Activated T-cell treated with anti-CD3 and anti-CD28 coated beads, Interleukin-2, amount 50 U/mL, for 4 hours (primary cell): ENCODE results near the gene CD2BP2. TPM values are rescaled to one million over a fixed set of nuclear protein-coding genes. Genes with fewer than 3 reads are reported as not detected.
"Not testable (repeated sequence)": the region's sequence is repeated elsewhere in the genome, so short reads cannot be mapped to it uniquely, and the experiment has no call there.

Experiments used
- ATAC-seq, 2 donors: fragments of 200-7000 bp; cut with Tn5 transposase; one replicate each; pipeline ENCODE4 v1.10.0; 2021
- DNase-seq: peaks from one replicate; pipeline ENCODE4 v3.0.0-alpha.2; 2020
- H3K27me3 Mint-ChIP-seq: one replicate; pipeline ENCODE4 v1.8.0; 2021; ENCODE audit warnings: low read depth, mixed read lengths
- H3K36me3 Mint-ChIP-seq: one replicate; pipeline ENCODE4 v1.8.0; 2022; ENCODE audit warnings: mixed read lengths; ENCODE audit not compliant: insufficient read depth
- H3K4me1 Mint-ChIP-seq: one replicate; pipeline ENCODE4 v1.8.0; 2021; ENCODE audit warnings: low read depth, mixed read lengths
- H3K4me3 Mint-ChIP-seq: one replicate; pipeline ENCODE4 v1.8.0; 2021; ENCODE audit warnings: mild to moderate bottlenecking, moderate library complexity, mixed read lengths
- H3K9me3 Mint-ChIP-seq: one replicate; pipeline ENCODE4 v1.8.0; 2021; ENCODE audit warnings: mixed read lengths
- total RNA-seq, 3 donors: library from RNA; stranded (reverse); gene quantifications; one replicate each; pipeline ENCODE4 v1.2.1, GENCODE V29; 2021

The CD2BP2 gene
- total RNA-seq, 3 donors from 2014 or later, result 95.2 to 97.2 (median 96.8) TPM

DNA sequence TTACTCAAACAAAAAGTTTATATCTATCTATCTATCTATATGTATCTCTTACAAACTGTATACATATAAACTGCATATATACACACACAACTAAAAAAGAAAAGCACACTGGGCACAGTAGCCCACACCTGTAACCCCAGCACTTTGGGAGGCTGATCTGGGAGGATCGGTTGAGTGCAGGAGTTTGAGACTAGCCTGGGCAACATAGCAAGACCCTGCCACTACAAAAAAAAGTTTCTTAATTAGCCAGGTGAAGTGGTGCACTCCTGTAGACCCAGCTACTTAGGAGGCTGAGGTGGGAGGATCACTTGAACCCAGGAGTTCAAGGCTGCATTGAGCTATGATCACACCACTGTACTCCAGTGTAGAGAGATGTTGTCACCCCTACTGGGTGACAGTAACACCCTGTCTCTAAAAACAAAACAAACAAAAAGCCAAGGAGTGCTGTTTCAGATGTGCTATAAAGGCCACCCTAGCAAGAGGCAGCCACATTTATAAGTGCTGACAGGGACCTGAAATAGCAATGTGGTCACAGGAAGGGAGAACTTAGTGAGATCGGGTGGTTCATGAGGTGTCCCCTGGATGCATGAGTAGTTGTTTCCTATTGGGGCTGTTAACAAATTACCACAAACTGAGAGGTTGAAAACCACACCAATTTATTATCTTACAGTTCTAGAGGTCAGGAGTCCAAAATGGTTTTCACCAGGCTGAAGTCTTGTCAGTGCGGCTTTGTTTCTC lies 4.8 kb downstream of the CD2BP2 start:
- H3K36me3 Mint-ChIP-seq, result peaks cover 26% of the 10 kb centered on the region
- H3K4me3 Mint-ChIP-seq, result no peak overlapping the region
- peaks cover 42% of the 10 kb centered on the region for H3K4me1 Mint-ChIP-seq
- no peak for DNase-seq
- ATAC-seq, result peak in 1 of 2 donors; percentile 30
- no peaks in the 10 kb centered on the region for H3K27me3 Mint-ChIP-seq
- no peaks in the 10 kb centered on the region for H3K9me3 Mint-ChIP-seq

DNA sequence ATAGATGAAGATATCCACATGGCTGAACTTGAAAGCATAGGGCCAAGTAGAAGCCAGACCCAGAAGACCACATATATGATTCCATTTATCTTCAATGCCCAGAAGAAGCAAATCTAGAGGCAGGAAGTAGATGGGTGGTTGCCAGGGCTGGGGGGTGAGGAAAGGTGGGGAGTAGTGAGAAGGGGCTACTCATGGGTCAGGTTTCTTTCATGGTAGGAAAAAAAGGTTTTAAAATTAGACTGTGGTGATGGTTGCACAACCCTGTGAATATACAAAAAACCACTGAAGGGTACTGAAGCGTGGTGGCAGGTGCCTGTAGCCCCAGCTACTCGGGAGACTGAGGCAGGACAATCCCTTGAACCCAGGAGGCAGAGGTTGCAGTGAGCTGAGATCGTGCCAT lies 5.4 kb downstream of the CD2BP2 start:
- Mint-ChIP-seq H3K9me3 (no peaks in the 10 kb centered on the region), H3K4me1 (peaks cover 38% of the 10 kb centered on the region), H3K4me3 (no peak overlapping the region), H3K36me3 (peaks cover 26% of the 10 kb centered on the region), H3K27me3 (no peaks in the 10 kb centered on the region)
- DNase-seq (no peak), ATAC-seq (no peak)

DNA sequence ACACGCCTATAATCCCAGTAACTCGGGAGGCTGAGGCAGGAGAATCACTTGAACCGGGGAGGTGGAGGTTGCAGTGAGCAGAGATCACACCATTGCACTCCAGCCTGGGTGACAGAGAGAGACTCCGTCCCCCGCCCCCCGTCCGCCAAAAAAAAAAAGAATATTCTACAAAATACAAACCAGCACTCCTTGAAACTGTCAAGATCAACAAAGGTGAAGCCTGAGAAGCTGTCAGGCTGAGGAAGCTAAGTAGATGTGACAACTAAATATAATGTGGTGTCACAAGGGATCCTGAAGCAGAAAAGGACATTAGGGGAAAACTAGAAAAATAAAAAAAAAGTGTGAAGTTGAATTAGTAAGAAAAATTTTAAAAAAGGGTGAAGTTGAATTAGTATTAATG lies 6.2 kb downstream of the CD2BP2 start:
- Mint-ChIP-seq H3K9me3 (no peaks in the 10 kb centered on the region), H3K4me1 (peaks cover 31% of the 10 kb centered on the region), H3K4me3 (no peak overlapping the region), H3K27me3 (no peaks in the 10 kb centered on the region), H3K36me3 (peaks cover 21% of the 10 kb centered on the region)
- DNase-seq (no peak), ATAC-seq (no peak)

DNA sequence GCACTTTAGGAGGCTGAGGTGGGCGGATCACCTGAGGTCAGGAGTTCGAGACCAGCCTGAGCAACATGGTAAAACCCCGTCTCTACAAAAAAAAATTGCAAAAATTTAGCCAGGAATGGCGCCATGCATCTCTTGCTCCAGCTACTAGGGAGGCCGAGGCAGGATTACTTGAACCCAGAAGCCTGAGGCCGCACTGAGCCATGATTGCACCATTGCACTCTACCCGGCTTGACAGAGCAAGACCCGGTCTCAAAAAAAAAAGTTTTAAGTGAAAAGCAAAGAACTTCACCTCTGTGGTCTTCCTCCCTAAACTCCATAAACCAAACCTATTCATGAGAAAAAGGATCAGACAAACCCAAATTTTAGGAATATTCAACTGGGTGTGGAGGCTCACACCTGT lies 7.0 kb downstream of the CD2BP2 start:
- ATAC-seq, result no peak
- no peaks in the 10 kb centered on the region for H3K9me3 Mint-ChIP-seq
- no peak for DNase-seq
- H3K4me1 Mint-ChIP-seq, result peaks cover 26% of the 10 kb centered on the region
- H3K4me3 Mint-ChIP-seq, result no peak overlapping the region
- H3K36me3 Mint-ChIP-seq, result peaks cover 17% of the 10 kb centered on the region
- no peaks in the 10 kb centered on the region for H3K27me3 Mint-ChIP-seq

DNA sequence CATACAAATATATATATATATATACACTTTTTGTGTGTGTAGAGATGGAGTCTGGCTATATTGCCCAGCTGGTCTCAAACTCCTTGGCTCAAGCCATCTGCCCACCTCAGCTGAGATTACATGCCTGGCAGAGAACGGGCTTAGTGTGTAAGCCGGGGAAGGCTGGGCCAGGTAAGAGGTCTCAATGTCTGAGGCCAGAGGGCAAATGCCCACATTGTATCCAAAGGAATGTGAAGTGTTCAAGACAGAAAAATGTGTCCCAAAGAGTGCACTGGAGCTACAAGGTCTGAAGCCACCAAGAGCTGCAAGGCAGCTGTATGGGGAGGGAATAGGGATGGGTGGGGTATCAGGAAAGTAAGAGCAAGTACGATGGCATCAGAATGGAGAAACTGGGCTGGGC lies 8.8 kb downstream of the CD2BP2 start:
- ATAC-seq (no peak), DNase-seq (no peak)
- H3K4me3 Mint-ChIP-seq, result no peak overlapping the region
- no peaks in the 10 kb centered on the region for H3K9me3 Mint-ChIP-seq
- H3K27me3 Mint-ChIP-seq, result no peaks in the 10 kb centered on the region
- peaks cover 13% of the 10 kb centered on the region for H3K36me3 Mint-ChIP-seq
- peaks cover 17% of the 10 kb centered on the region for H3K4me1 Mint-ChIP-seq

DNA sequence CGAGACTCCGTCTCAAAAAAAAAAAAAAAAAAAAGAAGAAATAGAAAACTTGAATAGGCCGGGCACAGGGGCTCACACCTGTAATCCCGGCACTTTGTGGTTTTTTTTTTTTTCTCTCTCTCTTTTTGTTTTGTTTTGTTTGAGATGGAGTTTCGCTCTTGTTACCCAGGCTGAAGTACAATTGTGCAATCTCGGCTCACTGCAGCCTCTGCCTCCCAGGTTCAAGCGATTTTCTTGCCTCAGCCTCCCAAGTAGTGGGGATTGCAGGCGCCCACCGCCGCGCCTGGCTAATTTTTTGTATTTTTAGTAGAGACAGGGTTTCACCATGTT lies 11.7 kb downstream of the CD2BP2 start:
- H3K4me1 Mint-ChIP-seq, DNase-seq, ATAC-seq, H3K27me3 Mint-ChIP-seq, H3K4me3 Mint-ChIP-seq, H3K36me3 Mint-ChIP-seq, H3K9me3 Mint-ChIP-seq: not testable (repeated sequence)

DNA sequence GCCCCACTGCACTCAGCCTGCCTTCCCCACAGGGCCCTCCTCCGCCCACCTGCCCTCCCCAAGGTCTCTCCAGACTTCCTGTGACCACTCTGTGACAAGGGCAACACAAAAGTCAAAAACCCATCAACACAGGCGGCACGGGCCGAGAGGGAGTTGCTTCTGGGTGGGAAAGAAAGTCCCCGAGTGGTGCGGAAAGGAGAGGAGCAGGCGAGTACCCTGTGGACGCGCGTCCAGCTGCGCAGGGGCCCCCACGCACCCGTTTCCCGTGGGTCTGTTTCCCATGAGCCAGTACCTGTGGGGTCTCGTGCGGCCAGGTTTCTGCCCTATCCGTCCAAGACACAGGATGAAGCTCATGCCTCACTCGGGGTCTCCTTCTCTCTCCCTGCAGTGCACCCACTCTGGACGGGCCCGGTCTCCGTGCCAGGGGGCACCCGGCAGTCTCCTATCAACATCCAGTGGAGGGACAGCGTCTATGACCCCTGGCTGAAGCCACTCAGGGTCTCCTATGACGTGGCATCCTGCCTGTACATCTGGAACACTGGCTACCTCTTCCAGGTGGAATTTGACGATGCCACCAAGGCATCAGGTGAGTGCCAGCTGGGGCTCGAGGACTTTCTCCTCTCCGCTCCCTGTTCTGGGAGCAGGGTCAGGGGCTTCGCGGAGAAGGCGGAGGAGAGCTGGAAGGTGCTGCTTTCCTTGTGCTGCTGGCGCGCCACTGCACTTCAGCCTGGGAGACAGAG lies 12.2 kb downstream of the CD2BP2 start:
- H3K4me3 Mint-ChIP-seq, result no peak overlapping the region
- H3K4me1 Mint-ChIP-seq, result no peaks in the 10 kb centered on the region
- no peaks in the 10 kb centered on the region for H3K9me3 Mint-ChIP-seq
- H3K36me3 Mint-ChIP-seq, result no peaks in the 10 kb centered on the region
- no peak for DNase-seq
- no peaks in the 10 kb centered on the region for H3K27me3 Mint-ChIP-seq
- ATAC-seq, result no peak

DNA sequence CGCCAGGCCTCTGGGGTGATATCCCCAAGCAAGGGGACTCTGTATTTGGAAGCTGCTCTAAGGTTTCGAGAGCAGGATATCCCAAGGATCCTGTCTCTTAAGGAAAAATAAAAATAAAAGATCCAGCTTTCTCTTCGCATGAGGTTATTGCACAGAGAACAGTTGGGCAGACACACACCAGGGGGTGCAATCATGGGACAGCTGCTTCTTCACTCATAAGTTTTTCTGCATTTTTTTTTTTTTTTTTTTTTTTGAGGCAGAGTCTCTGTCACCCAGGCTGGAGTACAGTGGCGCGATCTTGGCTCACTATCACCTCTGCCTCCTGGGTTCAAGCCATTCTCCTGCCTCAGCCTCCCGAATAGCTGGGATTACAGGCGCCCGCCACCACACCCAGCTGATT lies 13.1 kb downstream of the CD2BP2 start:
- H3K4me3 Mint-ChIP-seq, DNase-seq, H3K9me3 Mint-ChIP-seq, ATAC-seq, H3K4me1 Mint-ChIP-seq, H3K27me3 Mint-ChIP-seq, H3K36me3 Mint-ChIP-seq: not testable (repeated sequence)

DNA sequence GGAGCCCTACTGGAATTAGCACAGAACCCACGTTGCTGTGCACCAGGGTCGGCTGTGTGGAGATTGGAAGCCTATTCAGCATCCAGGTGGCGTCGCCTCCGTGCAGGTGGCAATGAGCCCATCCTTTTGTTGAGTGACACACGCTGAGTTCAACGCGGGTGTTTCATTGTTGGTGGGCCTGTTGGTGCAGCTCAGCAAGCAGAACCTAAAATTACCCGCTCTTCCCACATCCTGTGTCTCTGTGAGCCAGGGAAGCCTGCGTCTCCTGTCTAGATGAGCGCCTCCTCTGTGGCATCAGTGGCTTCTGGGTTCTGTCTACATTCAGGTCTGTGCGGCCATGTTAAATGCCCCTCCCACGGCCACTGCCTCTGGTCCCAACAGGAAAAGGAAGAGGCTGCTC lies 14.5 kb downstream of the CD2BP2 start:
- no peaks in the 10 kb centered on the region for H3K36me3 Mint-ChIP-seq
- H3K4me1 Mint-ChIP-seq, result peaks cover 9% of the 10 kb centered on the region
- no peaks in the 10 kb centered on the region for H3K9me3 Mint-ChIP-seq
- ATAC-seq (no peak), DNase-seq (no peak)
- no peaks in the 10 kb centered on the region for H3K27me3 Mint-ChIP-seq
- H3K4me3 Mint-ChIP-seq, result no peak overlapping the region

DNA sequence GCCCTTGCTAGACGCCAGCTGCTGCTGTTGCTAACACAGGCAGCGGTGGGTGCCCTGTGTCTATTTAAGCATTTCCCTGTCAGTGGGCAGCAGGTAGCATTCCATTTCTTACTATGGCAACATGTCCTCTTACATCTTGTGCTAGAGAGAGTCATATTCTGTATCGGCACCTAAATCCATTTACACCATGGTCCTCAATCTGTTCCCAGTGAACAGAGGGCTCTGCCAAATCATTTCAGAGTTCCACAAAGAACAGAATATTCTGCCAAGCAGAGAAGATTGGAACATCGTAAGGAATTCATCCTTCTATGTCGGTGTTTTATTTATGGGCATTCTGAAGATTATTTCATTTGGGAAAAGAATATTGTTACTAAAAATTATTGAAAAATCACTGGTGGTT lies 16.4 kb downstream of the CD2BP2 start:
- not testable (repeated sequence) for H3K27me3 Mint-ChIP-seq, H3K36me3 Mint-ChIP-seq, H3K4me3 Mint-ChIP-seq, ATAC-seq, H3K9me3 Mint-ChIP-seq, DNase-seq
- peaks cover 12% of the 10 kb centered on the region for H3K4me1 Mint-ChIP-seq

DNA sequence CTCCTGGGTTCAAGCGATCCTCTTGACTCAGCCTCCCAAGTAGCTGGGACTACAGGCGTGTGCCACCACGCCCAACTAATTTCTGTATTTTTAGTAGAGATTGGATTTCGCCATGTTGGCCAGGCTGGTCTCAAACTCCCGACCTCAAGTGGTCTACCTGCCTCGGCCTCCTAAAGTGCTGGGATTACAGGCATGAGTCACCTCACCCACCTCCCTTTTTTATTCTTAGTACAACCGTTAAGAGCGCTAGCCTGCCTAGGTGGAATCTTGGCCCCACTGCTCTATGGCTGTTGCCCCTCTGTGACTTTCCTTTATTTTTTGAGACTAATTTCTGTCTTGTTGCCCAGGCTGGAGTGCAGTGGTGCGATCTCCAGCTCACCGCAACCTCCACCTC lies 17.1 kb downstream of the CD2BP2 start:
- not testable (repeated sequence) for H3K27me3 Mint-ChIP-seq, DNase-seq, ATAC-seq, H3K36me3 Mint-ChIP-seq, H3K9me3 Mint-ChIP-seq, H3K4me3 Mint-ChIP-seq
- peaks cover 13% of the 10 kb centered on the region for H3K4me1 Mint-ChIP-seq

DNA sequence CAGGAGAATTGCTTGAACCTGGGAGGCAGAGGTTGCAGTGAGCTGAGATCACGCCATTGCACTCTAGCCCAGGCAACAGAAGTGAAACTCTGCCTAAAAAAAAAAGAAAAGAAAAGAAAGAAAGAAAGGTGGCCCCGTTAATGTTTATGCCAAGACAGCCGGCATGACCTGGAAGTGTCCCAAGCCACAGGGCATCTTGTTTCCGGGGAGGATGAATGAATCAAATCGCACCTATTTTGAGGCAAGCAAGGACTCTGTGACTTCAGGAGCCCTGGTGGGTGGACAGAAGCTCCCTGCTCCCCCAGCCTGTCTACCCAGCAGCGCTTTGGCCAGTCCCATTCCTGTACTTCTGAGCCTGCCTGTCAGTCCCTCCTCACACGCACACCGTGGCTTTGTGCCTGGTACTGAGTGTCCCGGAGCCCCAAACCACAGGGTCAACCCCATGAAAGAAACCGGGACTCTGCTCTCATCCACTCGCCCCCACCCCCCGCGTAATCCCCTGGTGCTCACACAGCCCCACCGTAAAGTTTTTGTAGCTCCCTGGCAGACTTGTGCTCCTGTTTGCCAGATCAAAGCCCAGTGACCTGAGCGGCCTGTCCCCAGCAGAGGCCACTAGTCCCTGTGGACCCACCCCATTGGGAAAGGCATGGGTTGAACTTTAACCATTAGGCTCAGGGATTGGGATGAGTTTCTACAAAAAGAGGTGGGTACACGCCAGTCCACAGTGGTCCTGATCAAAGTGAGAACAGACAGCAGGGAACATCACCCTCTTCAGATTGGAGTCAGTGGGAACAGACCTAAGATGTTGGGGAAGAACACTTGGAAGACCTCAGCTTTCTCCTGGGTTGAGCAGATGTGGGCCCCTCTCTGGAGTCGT lies 19.3 kb downstream of the CD2BP2 start:
- ATAC-seq, result peak; percentile 0 to 1
- Mint-ChIP-seq H3K36me3 (no peaks in the 10 kb centered on the region), H3K9me3 (no peaks in the 10 kb centered on the region), H3K4me3 (peak overlapping the region; percentile 83), H3K27me3 (no peaks in the 10 kb centered on the region), H3K4me1 (peaks cover 22% of the 10 kb centered on the region)
- no peak for DNase-seq

DNA sequence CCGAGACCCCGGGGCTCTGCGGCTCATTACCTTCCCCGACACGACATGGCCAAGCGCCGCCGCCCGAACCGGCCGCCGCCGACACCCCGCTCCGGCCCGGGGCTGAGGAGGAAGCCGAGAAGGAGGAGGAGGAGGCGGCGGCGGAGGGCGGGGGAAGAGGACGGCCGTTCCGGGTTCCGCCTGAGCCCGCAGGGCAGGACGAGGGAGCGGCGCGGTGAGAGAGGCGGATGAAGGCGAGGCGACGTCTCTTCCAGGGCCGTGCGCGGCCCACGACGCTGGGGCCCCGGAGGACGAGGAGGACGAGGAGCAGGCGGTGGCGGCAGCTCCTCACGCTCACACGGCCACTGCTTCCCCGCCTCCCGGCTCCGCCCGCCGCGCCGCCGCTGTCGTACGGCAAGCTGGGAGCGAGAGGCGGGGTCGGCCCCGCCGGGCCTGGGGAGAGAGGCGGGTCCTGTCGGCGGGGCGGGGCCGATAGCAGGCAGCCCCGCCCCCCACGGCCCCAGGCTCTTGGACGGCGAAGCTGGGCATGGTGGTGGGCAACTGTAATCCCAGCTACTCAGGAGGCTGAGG lies 20.0 kb downstream of the CD2BP2 start:
- ATAC-seq (peak; percentile 82 to 85), DNase-seq (peak; percentile 78)
- H3K9me3 Mint-ChIP-seq, H3K36me3 Mint-ChIP-seq, H3K27me3 Mint-ChIP-seq: not testable (repeated sequence)
- Mint-ChIP-seq H3K4me1 (peaks cover 25% of the 10 kb centered on the region), H3K4me3 (peak overlapping the region; percentile 83)

DNA sequence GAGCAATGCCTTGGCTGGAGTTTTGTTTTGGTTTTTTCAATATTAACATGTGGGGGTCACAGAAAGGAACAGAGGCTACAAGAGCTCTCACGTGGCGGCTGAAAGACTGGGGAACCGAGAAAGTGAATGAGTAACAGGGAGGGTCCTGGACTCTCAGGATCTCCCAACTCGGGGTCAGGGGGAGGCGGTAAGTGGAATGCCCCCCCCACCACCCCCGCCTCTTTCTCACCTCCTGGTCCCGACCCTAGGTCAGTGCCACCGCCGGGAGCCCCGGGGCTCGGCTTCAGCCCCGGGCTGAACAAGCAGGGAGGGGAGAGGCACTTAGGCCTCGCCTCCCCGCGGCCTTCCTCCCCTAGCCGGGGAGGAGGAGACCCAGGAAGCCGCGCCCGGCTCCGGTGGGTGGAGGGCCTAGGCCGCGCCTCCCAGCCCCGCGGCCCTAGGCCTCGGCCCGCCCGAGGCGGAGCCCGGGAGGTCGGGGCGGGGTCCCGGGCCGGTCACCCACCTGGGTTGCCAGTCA lies 20.6 kb downstream of the CD2BP2 start:
- Mint-ChIP-seq H3K4me3 (peak overlapping the region; percentile 92), H3K4me1 (peaks cover 27% of the 10 kb centered on the region)
- H3K9me3 Mint-ChIP-seq, H3K27me3 Mint-ChIP-seq, H3K36me3 Mint-ChIP-seq: not testable (repeated sequence)
- peak; percentile 80 for DNase-seq
- peak; percentile 94 to 95 for ATAC-seq
